HG03558 (cell line): ENCODE results near the gene PLAAT4.

ENCODE experiments used
- ATAC-seq: cut with Tn5 transposase; IDR thresholded peaks from one replicate; pipeline ENCODE4 v1.9.1; 2021; ENCODE audit warnings: moderate number of reproducible peaks; ENCODE audit not compliant: unreplicated experiment; ENCODE audit errors: extremely low read depth

PLAAT4 gene, protein sequence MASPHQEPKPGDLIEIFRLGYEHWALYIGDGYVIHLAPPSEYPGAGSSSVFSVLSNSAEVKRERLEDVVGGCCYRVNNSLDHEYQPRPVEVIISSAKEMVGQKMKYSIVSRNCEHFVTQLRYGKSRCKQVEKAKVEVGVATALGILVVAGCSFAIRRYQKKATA

DNA sequence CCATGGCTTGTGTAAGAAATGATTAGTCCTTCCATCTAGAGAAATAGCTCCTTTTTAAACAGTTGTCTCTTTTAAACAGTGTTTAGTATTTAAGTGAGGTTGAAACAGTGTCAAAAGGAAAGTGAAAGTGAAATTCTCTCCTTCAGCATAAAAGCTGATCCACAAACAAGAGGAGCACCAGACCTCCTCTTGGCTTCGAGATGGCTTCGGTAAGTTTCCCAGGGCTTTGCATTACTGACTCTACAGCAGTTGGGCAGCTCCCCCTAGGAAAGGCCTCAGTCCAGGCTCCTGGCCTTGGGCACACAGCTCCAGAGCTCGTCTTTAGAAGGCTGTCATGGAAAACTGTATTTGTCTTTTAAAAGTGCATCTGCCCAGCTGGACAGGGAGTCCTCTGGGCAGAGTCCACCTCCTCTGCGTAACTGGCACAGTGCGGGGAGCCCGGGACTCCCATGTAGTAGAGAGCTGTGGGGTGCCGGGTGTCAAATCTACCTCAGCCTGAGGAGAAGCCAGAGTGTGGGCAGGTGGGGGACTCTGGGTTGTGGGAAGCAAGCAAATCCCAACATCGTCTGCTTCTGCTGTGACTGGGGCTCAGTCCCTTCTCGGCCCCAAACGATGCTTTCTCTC, at the start of gene PLAAT4:
TSS of gene PLAAT4 (plus strand) at position 140 of the 624 bp plus-strand sequence. CDS start at position 201, 61 bp downstream.
- ATAC-seq = no peak

DNA sequence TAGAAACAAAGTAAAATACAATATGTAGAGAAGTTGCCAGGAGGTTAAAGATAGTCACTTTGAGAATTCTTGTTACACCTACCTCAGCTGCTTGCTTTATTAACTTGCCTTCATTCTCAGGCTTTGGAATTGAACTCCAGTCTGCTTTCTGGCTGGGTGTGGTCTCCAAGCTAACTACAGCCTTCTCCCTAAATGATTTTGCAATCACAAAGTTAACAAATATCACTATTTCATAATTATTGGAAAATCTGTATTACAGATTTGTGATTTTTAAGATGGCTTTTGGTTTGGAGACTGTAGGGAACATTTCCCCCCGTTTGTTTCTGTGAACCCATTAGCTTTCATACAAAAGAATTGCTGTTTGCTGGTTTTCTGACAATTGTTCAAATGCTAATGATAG, 47.8 kb upstream of the PLAAT4 start:
- no peak for ATAC-seq

DNA sequence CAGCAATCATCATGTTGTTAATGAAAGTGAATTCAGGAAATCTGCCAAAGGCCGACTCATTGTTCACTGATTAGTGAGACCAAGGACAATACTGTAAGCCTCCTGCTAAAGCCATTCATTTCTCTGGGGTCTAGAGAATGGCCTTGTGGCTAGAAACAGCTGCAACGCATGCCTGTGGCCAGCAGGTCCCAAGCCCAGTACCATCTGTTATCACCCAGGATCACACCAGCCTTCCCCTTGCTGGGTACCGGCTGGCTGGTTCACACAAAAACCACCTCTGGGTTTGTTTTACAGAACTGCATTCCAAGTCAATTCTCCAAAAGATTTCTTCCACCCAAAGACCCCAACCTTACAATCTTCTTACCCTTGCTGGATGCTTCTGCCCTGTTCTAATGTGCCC, 46.7 kb upstream of the PLAAT4 start:
- ATAC-seq = no peak

DNA sequence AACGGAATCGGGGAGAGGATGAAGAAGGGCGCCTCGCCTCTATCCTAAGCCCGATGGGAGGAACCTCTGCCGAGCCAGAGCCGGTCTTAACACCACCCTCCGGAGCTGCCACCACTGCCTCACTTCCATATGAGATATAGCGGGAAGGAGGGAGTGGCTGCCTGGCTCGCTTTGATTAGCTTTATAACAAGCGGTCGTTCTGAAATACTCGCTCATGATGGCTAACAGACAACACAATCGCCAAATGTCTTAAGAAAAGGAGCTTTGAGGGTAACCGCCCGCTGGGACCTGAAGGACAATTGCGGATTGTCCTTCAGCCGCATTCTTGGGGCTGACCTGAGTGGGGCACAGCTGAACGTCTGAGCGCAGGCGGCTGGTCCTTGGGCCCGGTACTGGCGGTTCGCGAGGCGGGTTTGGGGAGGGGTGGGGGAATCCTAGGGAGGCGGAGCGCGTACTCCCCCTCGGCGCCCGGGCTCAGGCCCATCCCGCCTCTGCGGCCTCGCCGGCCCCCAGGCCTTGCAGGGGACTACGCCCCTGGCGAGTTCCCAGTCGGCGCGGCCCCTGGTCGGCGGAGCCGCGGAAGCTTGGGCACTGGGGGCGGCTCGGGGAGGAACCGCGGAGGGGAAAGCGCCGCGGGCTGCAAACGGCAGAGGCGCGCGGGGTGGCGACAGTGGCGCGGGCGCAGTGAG, 45.9 kb upstream of the PLAAT4 start, which contains the start of gene PLAAT5:
TSS of gene PLAAT5 (minus strand) at position 617 of the 689 bp plus-strand sequence. CDS start at position 484, 133 bp downstream.
- ATAC-seq = no peak

DNA sequence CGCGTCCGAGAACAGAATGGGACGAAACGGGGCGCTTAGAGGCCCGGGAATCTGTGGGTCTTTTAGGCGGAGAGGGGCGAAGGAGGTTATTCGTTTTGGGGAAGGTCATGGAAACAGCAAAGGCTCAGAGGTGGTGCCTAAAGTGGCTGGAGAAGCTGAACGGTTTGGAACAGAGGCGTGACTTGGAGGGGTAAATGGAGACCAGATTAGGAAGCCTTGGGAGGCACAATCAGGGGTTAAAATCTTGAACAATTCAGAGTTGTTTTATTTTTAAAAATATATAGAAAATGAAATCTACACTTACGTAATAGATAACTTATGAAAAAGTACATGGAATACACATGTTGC, 45.4 kb upstream of the PLAAT4 start:
- no peak for ATAC-seq

DNA sequence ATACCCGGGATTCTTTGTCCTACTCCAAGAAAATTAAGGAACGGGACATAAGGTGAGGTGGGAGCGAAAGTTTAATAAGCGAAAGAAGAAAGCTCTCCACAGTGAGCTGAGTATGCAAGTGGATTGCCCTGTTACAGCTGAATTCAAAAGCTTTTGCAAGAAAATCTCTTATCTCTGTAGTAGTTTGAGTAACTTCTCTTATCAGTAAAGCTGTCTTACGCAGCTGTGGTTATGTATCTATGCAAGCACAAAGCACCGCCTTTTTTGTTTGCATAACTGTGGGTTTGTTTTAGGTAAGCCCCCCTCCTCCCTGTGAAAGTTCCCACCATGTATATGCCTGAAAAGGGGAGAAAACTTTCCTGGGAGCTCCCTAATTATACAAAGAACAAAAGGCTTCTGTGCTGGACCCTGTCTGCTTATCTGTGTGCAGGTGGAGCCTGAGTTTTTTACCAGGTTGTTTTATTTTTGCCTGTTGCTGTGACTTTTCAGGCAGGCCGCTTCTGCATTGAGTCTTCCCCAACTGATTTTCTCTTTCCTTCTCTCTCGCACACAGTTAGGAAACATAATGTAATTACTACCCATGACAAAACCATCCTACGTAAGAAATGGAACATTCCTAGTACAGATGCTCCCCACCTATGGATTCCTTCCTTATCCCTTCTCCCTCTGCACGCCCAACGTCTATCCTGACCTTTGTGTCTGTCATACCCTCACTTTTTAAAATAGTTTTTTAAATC, 44.8 kb upstream of the PLAAT4 start:
- ATAC-seq = no peak

DNA sequence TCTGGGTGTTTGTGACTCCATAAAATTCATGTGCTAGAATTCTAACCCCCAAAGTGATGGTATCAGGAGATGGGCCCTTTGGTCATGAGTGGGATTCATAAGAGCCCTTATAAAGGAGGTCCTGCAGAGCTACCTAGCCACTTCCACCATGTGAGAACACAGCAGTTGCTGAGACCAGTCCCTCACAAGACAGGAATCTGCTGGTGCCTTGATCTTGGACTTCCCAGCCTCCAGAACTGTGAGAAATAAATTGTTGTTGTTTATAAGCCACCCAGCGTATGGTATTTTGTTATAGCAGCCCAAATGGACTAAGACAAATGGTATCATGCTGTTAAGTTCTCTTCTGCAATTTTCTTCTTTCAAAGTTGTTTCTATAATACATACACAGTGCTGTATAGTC, 44.2 kb upstream of the PLAAT4 start:
- no peak for ATAC-seq

DNA sequence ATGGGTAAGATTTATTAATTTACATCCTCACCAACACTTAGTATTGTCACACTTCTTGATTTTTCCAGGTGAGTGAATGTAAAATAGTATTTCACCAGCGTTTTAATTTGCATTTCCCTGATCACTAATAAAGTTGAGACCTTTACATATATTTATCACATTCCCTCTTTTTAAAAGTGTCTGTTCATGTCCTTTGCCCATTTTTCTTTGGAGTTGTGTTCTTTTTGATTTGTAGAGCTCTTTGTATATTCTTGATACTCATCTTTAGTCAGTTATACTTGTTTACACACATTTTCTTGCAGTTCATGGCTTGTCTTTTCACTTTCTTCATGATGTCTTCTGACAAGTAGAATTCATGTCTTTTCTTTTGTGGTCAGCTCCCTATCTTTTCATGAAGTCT, 43.5 kb upstream of the PLAAT4 start:
- ATAC-seq = no peak

DNA sequence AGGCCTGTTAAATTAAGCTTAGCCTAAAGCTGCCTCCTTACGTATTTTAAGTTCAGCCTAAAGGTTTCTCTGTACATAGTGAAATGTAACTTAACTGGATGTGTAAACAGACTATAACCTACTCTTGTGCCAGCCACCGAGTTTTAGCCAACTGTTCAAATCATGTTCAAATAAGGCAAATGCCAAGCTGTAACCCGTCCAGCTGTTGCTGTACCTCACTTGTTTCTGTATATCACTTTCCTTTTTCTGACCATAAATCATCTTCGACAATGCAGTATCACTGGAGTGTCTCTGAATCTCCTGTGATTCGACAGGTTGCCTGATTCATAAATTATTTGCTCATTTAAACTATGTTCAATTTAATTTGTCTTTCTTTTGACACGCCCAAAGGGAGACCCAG, 41.6 kb upstream of the PLAAT4 start:
- no peak for ATAC-seq

DNA sequence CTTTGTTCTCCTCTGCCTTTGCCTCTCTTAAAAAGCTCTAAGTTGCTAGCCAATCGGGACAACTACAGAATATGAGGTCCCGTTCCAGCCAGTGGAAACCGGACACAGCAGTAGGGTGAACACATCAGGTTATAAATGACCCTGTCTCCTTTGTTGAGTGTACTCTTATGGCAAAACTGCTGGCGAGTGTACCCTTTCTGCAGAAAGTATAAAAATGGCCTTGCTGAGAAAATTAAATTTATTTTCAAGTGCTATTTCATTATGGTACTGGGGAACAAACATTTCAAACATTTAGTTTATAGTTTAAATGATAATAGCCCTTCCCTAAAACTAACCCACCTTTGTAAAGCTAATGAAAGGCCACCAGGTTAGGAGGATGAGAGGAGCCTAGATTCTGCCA, 36.7 kb upstream of the PLAAT4 start:
- ATAC-seq = no peak

DNA sequence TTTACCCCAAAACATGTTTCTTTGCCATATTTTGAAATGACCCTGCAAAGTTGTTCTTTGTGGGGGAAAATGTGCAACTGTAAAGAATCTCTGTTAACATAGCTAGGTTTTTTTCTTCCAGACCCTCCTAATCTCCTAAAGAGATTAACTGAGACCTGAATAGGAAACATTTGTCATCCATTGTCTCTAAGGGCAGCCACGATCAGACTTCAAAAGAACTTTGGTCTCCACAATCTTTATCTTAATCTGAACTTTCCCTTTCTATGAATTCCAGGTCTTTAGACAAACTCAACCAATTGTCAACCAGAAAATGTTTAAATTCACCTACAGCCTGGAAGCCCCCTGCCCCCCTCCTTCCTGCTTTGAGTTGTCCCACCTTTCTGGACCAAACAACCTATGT, 35.4 kb upstream of the PLAAT4 start:
- no peak for ATAC-seq

DNA sequence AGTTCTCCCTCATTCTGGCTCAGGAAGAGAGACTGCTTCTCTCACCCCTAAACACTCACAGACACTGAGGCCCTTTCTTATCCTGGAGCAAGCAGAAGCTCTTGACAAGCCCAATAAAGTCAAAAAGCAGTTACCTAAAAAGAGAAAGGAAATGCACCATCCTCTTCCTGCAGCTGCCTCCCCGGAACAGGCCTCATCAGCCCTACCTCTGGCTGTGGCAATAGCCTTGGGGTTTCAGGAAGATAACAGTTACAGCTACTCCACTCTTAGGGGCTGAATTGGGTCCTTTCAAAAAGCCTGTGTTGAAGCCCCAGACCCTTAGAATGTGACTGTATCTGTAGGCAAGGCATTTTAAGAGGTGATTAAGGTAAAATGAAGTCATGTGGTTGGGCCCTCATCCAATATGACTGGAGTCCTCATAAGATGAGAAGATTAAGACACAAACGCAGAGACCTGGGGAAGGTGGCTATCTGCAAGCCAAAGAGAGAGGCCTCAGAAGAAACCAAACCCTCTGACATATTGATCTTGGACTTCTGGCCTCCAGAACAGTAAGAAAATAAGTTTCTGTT, 34.3 kb upstream of the PLAAT4 start:
- ATAC-seq = no peak

DNA sequence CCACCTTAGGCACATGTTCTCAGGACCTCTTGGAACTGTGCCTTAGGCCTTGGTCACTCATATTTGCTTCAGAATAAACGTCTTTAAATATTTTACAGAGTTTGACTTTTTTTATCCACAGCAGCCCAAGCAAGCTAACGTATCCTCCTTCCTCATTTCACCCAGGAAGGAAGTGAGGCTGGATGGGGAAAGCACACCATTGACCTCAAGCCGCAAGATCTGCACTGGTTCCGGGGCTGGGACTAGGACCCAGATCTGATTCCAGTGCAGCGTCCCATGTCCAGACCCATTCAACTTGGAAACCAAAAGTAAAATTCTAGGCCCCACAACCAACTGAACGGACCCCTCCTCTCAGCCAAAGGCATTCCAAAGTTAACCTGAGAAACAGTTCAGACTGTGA, 33.1 kb upstream of the PLAAT4 start:
- ATAC-seq = no peak

DNA sequence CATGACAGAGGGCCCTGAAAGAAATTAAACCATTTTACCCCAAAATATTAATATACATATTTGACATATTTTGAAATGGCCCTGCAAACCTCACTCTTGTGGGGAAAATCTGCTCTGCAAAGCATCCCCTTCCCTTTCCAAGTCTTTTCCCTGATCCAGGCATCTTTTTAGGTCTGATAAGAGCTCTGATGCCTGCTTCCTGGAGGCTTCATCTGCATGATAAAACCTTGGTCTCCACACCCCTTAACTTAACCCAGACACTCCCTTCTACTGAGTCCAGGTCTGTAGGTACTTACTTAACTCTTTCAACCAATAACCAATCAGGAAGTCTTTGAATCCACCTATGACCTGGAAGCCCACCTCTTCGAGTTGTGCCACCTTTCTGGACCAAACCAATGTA, 32.6 kb upstream of the PLAAT4 start:
- no peak for ATAC-seq

DNA sequence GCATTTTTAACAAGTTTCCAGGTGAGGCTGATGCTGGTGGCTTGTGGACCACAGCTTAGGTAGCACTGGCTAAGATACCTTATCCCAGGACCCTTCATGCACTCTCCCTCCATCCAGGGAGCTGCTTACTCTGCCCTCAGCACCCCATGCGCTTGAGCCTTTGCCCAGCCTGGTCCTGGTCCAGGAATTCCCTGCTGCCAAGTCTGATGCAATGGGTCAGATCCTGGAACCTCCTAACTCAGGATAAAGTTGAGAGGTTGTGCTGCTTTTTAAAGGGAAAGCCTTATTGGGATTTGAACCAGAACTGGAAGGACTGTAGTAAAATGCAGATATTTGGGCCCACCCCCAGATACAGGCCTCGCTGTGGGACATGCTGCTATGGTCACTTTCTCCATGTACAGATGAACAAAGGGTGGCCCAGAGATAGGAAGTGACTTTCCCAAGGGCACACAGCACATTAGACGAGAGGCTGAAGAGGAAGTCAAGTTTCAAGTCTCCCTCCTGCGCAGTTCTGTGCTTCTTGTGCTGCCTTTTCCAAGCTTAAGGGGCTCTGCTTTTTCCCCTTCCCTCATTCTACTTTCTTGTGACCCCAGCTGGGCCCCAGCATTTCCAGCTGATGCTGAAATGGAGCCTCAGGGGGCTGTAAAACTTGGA, 31.5 kb upstream of the PLAAT4 start:
- no peak for ATAC-seq

DNA sequence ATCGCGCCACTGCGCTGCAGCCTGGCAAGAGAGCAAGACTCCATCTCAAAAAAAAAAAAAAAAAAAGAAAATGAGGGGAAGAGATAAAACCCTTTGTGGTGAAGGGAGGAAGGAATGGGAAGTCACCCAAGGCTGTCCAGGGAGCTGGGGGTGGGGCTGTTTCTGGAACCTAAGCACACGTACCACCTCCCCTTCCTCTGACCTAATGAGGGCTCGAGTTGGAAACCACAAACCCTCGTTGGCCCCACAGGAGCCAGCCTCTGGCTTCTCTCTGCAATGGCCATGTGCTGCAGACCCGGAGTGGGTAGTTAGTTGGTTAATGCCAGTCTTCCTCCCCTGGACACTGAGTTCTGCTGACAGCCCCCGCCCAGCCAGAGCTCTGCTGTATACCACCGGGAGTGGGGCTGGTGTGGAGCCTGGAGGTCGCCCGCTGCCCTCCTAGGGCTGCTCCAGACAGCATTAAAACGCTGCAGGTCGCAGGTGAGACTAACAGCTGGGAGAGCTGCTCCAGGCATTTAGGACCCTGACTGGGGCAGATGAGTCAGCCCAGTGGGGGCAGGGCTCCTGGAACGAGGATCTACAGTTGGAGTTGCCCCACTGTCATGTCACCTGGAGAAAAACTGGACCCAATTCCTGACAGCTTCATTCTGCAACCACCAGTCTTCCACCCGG, 30.6 kb upstream of the PLAAT4 start, which contains the start of gene LGALS12:
TSS of gene LGALS12 (plus strand) at position 228 of the 672 bp plus-strand sequence. CDS start at position 603, 375 bp downstream.
- no peak for ATAC-seq

DNA sequence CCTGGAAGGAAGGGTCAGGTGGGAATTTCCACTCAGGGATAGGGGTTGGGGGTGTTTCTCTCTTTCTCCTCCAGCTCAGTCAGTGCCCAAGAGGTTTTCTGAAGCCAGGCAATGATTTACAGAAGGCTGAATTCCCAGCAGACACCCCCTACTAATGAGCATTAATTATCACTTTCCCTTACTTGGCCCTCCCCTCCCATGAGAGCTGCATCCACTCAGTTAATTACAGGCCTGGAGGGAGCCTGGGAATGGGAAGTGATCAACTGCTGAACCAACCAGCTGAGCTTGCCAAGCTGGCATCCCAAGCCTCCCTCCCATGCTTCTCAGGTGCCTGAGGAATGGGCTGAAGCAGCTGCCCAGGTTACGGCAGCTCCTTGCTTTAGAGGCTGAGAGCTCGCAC, 29.7 kb upstream of the PLAAT4 start:
- no peak for ATAC-seq

DNA sequence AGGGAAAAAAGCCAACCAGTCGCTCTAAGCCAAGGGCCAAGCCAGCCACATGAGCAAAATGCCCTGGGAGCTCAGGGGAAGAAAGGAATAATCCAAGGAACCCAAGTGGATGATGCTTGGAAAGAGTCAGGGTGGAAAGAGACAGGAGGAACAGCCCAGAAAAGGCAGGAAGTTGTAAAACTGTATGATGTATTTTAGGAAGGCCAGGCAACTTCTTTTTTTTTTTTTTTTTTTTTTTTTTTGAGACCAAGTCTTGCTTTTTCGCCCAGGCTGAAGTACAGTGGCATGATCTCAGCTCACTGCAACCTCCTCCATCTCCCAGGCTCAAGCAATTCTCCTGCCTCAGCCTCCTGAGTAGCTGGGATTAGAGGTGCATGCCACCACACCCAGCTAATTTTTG, 29.1 kb upstream of the PLAAT4 start:
- no peak for ATAC-seq

DNA sequence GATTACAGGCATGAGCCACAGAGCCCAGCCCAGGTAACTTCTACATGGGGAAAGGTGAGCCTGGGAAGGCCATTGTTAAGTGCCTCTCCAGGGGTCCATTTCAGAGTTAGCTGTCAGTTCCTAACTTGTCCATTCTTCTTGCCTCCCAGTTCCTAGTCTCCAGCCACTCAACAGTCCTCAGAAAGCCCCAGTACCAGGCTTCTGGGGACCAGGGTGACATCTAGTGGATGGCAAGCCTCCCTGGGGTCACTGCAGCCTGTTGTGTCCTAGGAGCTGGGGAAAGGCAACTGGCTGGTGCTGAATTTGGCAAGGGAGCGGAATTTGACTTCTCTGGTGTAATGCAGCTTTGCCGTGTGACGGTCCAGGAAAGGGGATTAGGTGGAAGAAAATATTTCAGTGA, 28.6 kb upstream of the PLAAT4 start:
- ATAC-seq = no peak

DNA sequence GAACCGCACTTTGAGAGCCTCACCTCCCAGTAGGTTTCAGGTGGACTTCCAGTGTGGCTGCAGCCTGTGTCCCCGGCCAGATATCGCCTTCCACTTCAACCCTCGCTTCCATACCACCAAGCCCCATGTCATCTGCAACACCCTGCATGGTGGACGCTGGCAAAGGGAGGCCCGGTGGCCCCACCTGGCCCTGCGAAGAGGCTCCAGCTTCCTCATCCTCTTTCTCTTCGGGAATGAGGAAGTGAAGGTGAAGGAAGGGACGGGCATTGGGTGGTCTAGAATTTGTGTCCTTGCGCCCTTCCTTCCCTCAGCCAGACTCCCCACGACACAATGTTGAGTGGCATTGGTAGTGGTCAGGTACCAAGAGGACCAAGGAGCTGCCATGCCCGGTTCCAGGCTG, 27.9 kb upstream of the PLAAT4 start:
- no peak for ATAC-seq
